K562 (cell line): ENCODE data around the gene CTNNA3.

ENCODE experiments used
- ETS1 ChIP-seq: conservative IDR thresholded peaks from 2 replicates; pipeline ENCODE4 v1.6.1; 2011; ENCODE audit warnings: low read depth, mild to moderate bottlenecking, low read length; ENCODE audit not compliant: control insufficient read depth
- EZH2 ChIP-seq: IDR thresholded peaks from 2 replicates; pipeline ENCODE4 v1.6.1; 2012; ENCODE audit warnings: low read depth, mild to moderate bottlenecking, inconsistent platforms, low read length, borderline replicate concordance
- FOXO4 ChIP-seq: fragments of 450-650 bp; formaldehyde crosslinking; IDR thresholded peaks from 2 replicates; pipeline ENCODE4 v1.4.0; 2020; ENCODE audit warnings: mild to moderate bottlenecking, moderate library complexity
- MEF2A ChIP-seq: IDR thresholded peaks from 2 replicates; pipeline ENCODE4 v1.6.1; 2011; ENCODE audit warnings: low read depth, mild to moderate bottlenecking, low read length, moderate library complexity; ENCODE audit not compliant: control insufficient read depth
- NR0B1 ChIP-seq: fragments of 450-650 bp; IDR thresholded peaks from one replicate; pipeline ENCODE4 v1.6.1; 2018; ENCODE audit warnings: mild to moderate bottlenecking, moderate library complexity; ENCODE audit not compliant: partially characterized antibody
- STAG1 ChIP-seq: sonication (generic); formaldehyde crosslinking; IDR thresholded peaks from 2 replicates; pipeline ENCODE4 v1.5.0; 2020; ENCODE audit warnings: missing genetic modification reagents, borderline replicate concordance

- TF ChIP-seq ETS1 (no peak), FOXO4 (no peak), STAG1 (CRISPR knock-in tag) (no peak), MEF2A (no peak), NR0B1 (no peak), EZH2 (no peak)
Measured at GRCh38 chr10:66782144-66782543, 913.9 kb downstream of the CTNNA3 start.
